RWPE2 (cell line): ENCODE measurements around the gene SLC39A11.
A peak's percentile ranks its signal among the peaks of the same experiment; 100 is the strongest.

Source experiments
- ATAC-seq: fragments of 200-7000 bp; cut with Tn5 transposase; 3 replicates; pipeline ENCODE4 v1.9.1; 2021; ENCODE audit warnings: low read depth
- DNase-seq: peaks from one replicate; pipeline ENCODE4 v3.0.0-alpha.2; 2020; ENCODE audit warnings: low spot score
- H3K27ac ChIP-seq: fragments of 450-650 bp; 2 replicates; pipeline ENCODE4 v1.5.1; 2017; ENCODE audit warnings: mild to moderate bottlenecking; ENCODE audit not compliant: poor library complexity, severe bottlenecking
- H3K27me3 ChIP-seq: fragments of 250-450 bp; sonication (Bioruptor Pico); 2 replicates; pipeline ENCODE4 v1.5.1; 2021; ENCODE audit warnings: mild to moderate bottlenecking, moderate library complexity; ENCODE audit not compliant: insufficient read depth, poor library complexity, severe bottlenecking
- H3K36me3 ChIP-seq: fragments of 250-450 bp; sonication (Bioruptor Pico); 2 replicates; pipeline ENCODE4 v1.5.1; 2020; ENCODE audit warnings: low read depth, mild to moderate bottlenecking, moderate library complexity
- H3K4me1 ChIP-seq: fragments of 250-450 bp; sonication (Bioruptor Pico); 2 replicates; pipeline ENCODE4 v1.5.1; 2021; ENCODE audit warnings: mild to moderate bottlenecking, moderate library complexity; ENCODE audit not compliant: insufficient read depth, poor library complexity, severe bottlenecking
- H3K4me3 ChIP-seq: fragments of 250-450 bp; sonication (Bioruptor Pico); 2 replicates; pipeline ENCODE4 v1.5.1; 2021; ENCODE audit warnings: mild to moderate bottlenecking, moderate library complexity; ENCODE audit not compliant: severe bottlenecking
- H3K9me3 ChIP-seq: fragments of 250-450 bp; sonication (Bioruptor Pico); 2 replicates; pipeline ENCODE4 v1.5.1; 2021; ENCODE audit warnings: mild to moderate bottlenecking, moderate library complexity; ENCODE audit not compliant: severe bottlenecking
- CTCF ChIP-seq: fragments of 450-650 bp; IDR thresholded peaks from one replicate; pipeline ENCODE4 v1.5.1; 2017; ENCODE audit warnings: mild to moderate bottlenecking, moderate library complexity; ENCODE audit not compliant: poor library complexity, severe bottlenecking

Gene SLC39A11

GRCh38 chr17:72723711-72724110 is 368.8 kb downstream of the SLC39A11 start:
- peak overlapping the region; percentile 49 for H3K27ac ChIP-seq

GRCh38 chr17:72720494-72720825 is 372.0 kb downstream of the SLC39A11 start:
- no peaks in the 10 kb centered on the region for H3K27me3 ChIP-seq
- no peaks in the 10 kb centered on the region for H3K9me3 ChIP-seq
- H3K4me3 ChIP-seq = no peak overlapping the region
- ATAC-seq (no peak), DNase-seq (no peak)
- TF ChIP-seq CTCF = no peak
- no peaks in the 10 kb centered on the region for H3K36me3 ChIP-seq
- H3K4me1 ChIP-seq = peaks cover 31% of the 10 kb centered on the region
- H3K27ac ChIP-seq = no peak overlapping the region

More at GRCh38 chr17:72723711-72724110, 368.8 kb downstream of the SLC39A11 start:
- no peak for DNase-seq
- Histone ChIP-seq H3K27me3 (no peaks in the 10 kb centered on the region), H3K9me3 (no peaks in the 10 kb centered on the region), H3K4me1 (peaks cover 15% of the 10 kb centered on the region), H3K4me3 (no peak overlapping the region), H3K36me3 (no peaks in the 10 kb centered on the region)
- no peak for TF ChIP-seq CTCF
- no peak for ATAC-seq

- DNase-seq (no peak), ATAC-seq (no peak)
- no peak overlapping the region for H3K27ac ChIP-seq
Measured at GRCh38 chr17:72719578-72720493, 372.7 kb downstream of the SLC39A11 start.

GRCh38 chr17:72719206-72719577 is 373.3 kb downstream of the SLC39A11 start:
- Histone ChIP-seq H3K27ac (no peak overlapping the region), H3K4me3 (no peak overlapping the region)
- DNase-seq = no peak

More at GRCh38 chr17:72719578-72720493, 372.7 kb downstream of the SLC39A11 start:
- H3K27me3 ChIP-seq = no peaks in the 10 kb centered on the region
- no peaks in the 10 kb centered on the region for H3K36me3 ChIP-seq
- peaks cover 32% of the 10 kb centered on the region for H3K4me1 ChIP-seq
- H3K4me3 ChIP-seq = no peak overlapping the region
- no peaks in the 10 kb centered on the region for H3K9me3 ChIP-seq
- TF ChIP-seq CTCF = no peak

More at GRCh38 chr17:72719206-72719577, 373.3 kb downstream of the SLC39A11 start:
- no peak for ATAC-seq
- H3K27me3 ChIP-seq = no peaks in the 10 kb centered on the region
- no peaks in the 10 kb centered on the region for H3K36me3 ChIP-seq
- H3K4me1 ChIP-seq = peaks cover 25% of the 10 kb centered on the region
- TF ChIP-seq CTCF = no peak
- no peaks in the 10 kb centered on the region for H3K9me3 ChIP-seq
